Cardiac muscle cell (in vitro differentiated cells and primary cell): ENCODE results near the gene HSPB6. TPM values are rescaled to one million over a fixed set of nuclear protein-coding genes. Genes with fewer than 3 reads are reported as not detected.

Source experiments
- DNase-seq, 2 donors: peaks; one replicate each; pipeline versions ENCODE4 v3.0.0 to v3.0.0-alpha.2; 2010 to 2017; ENCODE audit warnings: low read depth in 1 of 2, low spot score in 1 of 2
- H3K27ac ChIP-seq: fragments of 200-600 bp; sonication (generic); 2 replicates; pipeline ENCODE4 v1.5.1; 2016
- H3K27me3 ChIP-seq: fragments of 200-600 bp; sonication (generic); 2 replicates; pipeline ENCODE4 v1.6.0; 2016; ENCODE audit warnings: control low read depth
- H3K36me3 ChIP-seq: fragments of 200-600 bp; sonication (generic); 2 replicates; pipeline ENCODE4 v1.5.1; 2016; ENCODE audit warnings: control low read depth
- H3K4me1 ChIP-seq: fragments of 200-600 bp; sonication (generic); 2 replicates; pipeline ENCODE4 v1.8.1; 2017; ENCODE audit warnings: low read depth, mild to moderate bottlenecking, mixed run types
- H3K4me3 ChIP-seq: fragments of 200-600 bp; sonication (generic); 2 replicates; pipeline ENCODE4 v1.5.1; 2016; ENCODE audit warnings: mild to moderate bottlenecking
- H3K9me3 ChIP-seq: fragments of 200-600 bp; sonication (generic); 2 replicates; pipeline ENCODE4 v1.5.1; 2017; ENCODE audit warnings: low read depth, mild to moderate bottlenecking, control low read depth
- polyA plus RNA-seq: library from polyadenylated mRNA; unstranded; fragments of >200 nt; fragmentation: Nextera tagmentation; extraction: Ambion mirVana; gene quantifications from 2 replicates; pipeline ENCODE4 v1.2.1, GENCODE V29; 2016
- total RNA-seq: library from RNA; depleted of rRNA; stranded (reverse); fragments of >200 nt; gene quantifications from 2 replicates; pipeline ENCODE4 v1.2.3, GENCODE V29; 2016
- TF ChIP-seq, protein P1 (sequence below): IDR thresholded peaks from 2 replicates; pipeline ENCODE4 v1.5.1; 2012; ENCODE audit warnings: low read depth, mild to moderate bottlenecking, low read length

The HSPB6 gene
- total and polyA plus RNA-seq, 2 experiments from 2014 or later: 0.51 to 2.6 TPM

DNA sequence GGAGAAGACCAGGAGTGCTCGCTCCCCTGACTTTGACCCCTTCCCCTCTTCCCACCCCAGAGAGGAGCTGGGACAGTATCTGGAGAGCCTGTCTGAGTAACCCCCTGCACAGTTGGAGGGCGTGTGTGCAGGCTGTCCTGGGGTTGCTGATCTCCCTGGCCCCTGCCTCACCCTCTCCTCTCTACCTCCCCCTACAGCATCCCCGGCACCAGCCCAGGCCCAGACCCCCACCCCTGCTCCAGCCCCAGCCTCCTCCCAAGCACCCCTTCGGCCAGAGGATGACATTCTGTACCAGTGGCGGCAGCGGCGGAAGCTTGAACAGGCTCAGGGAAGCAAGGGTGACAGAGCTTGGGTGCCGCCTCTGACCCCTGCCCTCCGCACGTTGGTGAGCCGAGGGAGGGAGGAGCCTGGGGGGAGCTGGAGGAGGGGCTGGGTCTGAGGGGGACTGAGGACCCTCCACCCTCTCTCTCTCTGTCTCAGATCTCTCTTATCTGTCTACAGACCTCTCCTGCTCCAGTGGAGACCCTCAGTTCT lies 9.8 kb upstream of the HSPB6 start:
- H3K36me3 ChIP-seq: no peaks in the 10 kb centered on the region
- peaks cover 5% of the 10 kb centered on the region for H3K4me1 ChIP-seq
- H3K9me3 ChIP-seq: no peaks in the 10 kb centered on the region
- no peak overlapping the region for H3K4me3 ChIP-seq
- H3K27me3 ChIP-seq: no peaks in the 10 kb centered on the region
- TF ChIP-seq, protein P1, sequence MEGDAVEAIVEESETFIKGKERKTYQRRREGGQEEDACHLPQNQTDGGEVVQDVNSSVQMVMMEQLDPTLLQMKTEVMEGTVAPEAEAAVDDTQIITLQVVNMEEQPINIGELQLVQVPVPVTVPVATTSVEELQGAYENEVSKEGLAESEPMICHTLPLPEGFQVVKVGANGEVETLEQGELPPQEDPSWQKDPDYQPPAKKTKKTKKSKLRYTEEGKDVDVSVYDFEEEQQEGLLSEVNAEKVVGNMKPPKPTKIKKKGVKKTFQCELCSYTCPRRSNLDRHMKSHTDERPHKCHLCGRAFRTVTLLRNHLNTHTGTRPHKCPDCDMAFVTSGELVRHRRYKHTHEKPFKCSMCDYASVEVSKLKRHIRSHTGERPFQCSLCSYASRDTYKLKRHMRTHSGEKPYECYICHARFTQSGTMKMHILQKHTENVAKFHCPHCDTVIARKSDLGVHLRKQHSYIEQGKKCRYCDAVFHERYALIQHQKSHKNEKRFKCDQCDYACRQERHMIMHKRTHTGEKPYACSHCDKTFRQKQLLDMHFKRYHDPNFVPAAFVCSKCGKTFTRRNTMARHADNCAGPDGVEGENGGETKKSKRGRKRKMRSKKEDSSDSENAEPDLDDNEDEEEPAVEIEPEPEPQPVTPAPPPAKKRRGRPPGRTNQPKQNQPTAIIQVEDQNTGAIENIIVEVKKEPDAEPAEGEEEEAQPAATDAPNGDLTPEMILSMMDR: no peak
- DNase-seq: no peak
- H3K27ac ChIP-seq: no peak overlapping the region

GRCh38 chr19:35764432-35765315 lies 7.8 kb upstream of the HSPB6 start:
- TF ChIP-seq, protein P1: no peak
- Histone ChIP-seq H3K36me3 (no peaks in the 10 kb centered on the region), H3K27me3 (no peaks in the 10 kb centered on the region), H3K9me3 (no peaks in the 10 kb centered on the region), H3K4me1 (peaks cover 5% of the 10 kb centered on the region), H3K4me3 (no peak overlapping the region), H3K27ac (no peak overlapping the region)
- DNase-seq: no peak

DNA sequence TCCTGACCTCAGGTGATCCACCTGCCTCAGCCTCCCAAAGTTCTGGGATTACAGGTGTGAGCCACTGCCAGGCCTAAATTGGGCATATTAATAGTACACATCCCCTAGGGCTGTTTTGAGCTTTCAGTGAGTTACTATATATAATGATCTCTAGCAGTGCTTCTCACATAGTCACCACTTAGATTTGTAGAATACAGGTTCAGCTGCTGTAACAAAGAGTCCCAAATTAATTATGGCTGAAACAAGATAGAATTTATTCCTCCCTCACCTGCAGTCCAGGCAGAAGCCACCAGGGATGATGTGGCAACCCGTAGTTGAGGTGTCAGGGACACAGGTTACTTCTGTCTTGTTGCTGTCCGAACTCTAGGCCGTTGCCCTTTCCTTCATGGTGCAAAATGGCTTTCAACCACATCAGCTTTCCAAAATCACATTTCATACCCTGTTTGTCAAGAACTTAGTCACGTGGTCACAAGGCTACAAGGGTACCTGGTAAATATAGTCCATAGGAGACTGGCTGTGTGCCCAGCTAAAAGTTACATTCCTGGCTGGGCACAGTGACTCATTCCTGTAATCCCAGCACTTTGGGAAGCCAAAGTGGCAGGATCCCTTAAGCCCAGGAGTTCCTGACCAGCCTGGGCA lies 4.0 kb upstream of the HSPB6 start:
- H3K4me1 ChIP-seq: peaks cover 16% of the 10 kb centered on the region
- no peak for DNase-seq
- H3K27ac ChIP-seq: no peak overlapping the region
- no peaks in the 10 kb centered on the region for H3K27me3 ChIP-seq
- no peaks in the 10 kb centered on the region for H3K36me3 ChIP-seq
- TF ChIP-seq, protein P1: no peak
- H3K4me3 ChIP-seq: no peak overlapping the region
- H3K9me3 ChIP-seq: no peaks in the 10 kb centered on the region

DNA sequence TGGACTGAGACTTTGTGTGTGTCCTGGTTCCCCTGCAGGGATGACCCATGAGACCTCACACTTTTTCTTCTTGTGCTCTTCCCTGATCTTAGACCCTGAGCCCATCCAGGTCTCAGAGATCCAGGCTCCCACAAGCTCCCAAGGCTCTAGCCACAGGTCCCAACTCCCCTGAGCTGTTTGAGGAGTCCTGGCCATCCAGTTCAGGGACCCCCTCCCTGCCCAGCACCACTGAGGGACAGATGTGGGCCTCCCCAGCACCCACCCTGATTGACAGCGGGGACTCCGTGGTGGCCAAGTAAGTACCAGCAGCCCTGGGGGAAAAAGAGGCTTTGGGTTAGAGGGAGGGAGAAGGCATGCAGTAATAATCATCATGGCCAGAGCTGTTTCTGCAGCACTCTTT lies 2.9 kb upstream of the HSPB6 start:
- Histone ChIP-seq H3K27ac (no peak overlapping the region), H3K9me3 (no peaks in the 10 kb centered on the region), H3K36me3 (no peaks in the 10 kb centered on the region), H3K4me1 (peaks cover 18% of the 10 kb centered on the region), H3K4me3 (no peak overlapping the region), H3K27me3 (no peaks in the 10 kb centered on the region)
- TF ChIP-seq, protein P1: no peak
- DNase-seq: no peak

DNA sequence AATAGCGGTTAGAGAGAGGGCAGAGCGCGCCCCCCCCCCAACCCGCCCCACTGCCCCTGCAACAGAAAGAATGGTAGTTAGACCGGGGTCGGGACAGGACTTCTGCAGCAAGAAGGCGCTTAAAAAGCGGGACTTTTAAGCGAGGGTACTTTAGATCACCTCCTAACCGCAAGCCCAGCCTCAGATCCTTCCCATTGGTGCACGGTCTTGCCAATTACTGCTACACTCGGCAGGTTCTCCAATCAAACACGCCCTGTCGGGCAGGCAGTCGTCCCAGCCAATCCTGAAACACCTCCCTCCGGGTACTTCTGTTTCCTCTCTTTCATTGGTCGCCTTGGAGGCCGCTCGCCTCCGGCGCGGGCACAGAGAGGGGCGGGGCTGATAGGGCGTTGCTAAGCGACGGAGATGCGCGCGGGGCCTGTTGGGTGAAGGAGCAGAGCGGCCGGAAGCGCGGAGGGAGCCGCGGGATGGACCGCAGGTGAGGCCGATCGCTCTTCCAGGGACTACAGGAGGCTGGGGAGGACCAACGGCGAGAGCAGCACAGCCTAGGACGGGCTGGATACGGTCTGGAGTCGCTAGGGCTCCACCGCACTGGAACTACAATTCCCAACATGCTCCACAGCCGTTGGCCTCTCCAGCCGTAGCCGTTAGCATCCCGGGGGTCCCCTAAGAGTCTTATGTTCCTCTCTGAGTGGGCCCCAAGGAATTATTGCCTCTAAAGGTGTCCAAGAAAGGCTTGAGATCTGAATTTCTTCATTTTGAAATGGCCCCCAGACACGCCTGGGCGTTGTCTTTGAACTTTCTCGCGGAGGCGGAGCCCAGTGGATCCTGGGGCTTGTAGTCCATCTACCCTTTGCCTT lies 1.1 kb upstream of the HSPB6 start, which contains the start of gene PROSER3:
PROSER3 (plus strand) TSS at position 428 of the 860 bp plus-strand sequence; CDS start at position 468, 40 bp downstream.
- Histone ChIP-seq H3K27ac (peak within 1 kb of the TSS; percentile 86), H3K9me3 (no peaks in the 10 kb centered on the region), H3K36me3 (no peaks in the 10 kb centered on the region), H3K4me1 (peaks cover 18% of the 10 kb centered on the region), H3K4me3 (peak within 1 kb of the TSS; percentile 60), H3K27me3 (no peaks in the 10 kb centered on the region)
- TF ChIP-seq, protein P1: no peak
- peak; percentile 98 to 100 for DNase-seq
